ENCODE data around the gene RELT. TPM values are rescaled to one million over a fixed set of nuclear protein-coding genes. Genes with fewer than 3 reads are reported as not detected.

The RELT gene
- total RNA-seq, 4 donors from 2014 or later: 2.4 to 6.0 (median 2.5) TPM

GRCh38 chr11:73394416-73395296 is 18.5 kb downstream of the RELT start:
- DNase-seq (ENCODE audit: low spot score in 2 of 2): no peak
- 87 to 95% methylated on average over 33 to 34 of the region's 34 CpGs for WGBS, 2 donors
- Histone ChIP-seq H3K4me3 (no peak overlapping the region), H3K9me3 (no peaks in the 10 kb centered on the region), H3K4me1 (peaks cover 0 to 29% (median 3%) of the 10 kb centered on the region in 4 donors), H3K27ac (no peak overlapping the region), H3K27me3 (no peaks in the 10 kb centered on the region), H3K36me3 (peaks cover 0 to 3% (median 0%) of the 10 kb centered on the region in 3 donors)
- TF ChIP-seq CTCF (IDR thresholded peaks at IDR 0.05): no peak
- TF ChIP-seq POLR2A (IDR thresholded peaks at IDR 0.05): no peak
- no peak for TF ChIP-seq EP300 (IDR thresholded peaks at IDR 0.05)

- TF ChIP-seq EP300 (IDR thresholded peaks at IDR 0.05): no peak
- no peak for TF ChIP-seq POLR2A (IDR thresholded peaks at IDR 0.05)
- TF ChIP-seq CTCF (IDR thresholded peaks at IDR 0.05): no peak
- no peak overlapping the region for H3K4me3 ChIP-seq
- no peak for DNase-seq (ENCODE audit: low spot score in 2 of 2)
- H3K27ac ChIP-seq: no peak overlapping the region
- peaks cover 0 to 23% (median 3%) of the 10 kb centered on the region in 4 donors for H3K4me1 ChIP-seq
- WGBS, 2 donors: 77 to 79% methylated on average over 15 to 20 of the region's 22 CpGs
- no peaks in the 10 kb centered on the region for H3K9me3 ChIP-seq
- no peaks in the 10 kb centered on the region for H3K27me3 ChIP-seq
- H3K36me3 ChIP-seq: peaks cover 0 to 3% (median 0%) of the 10 kb centered on the region in 3 donors
Measured at GRCh38 chr11:73395297-73396208, 19.4 kb downstream of the RELT start.

GRCh38 chr11:73396251-73396930 is 20.2 kb downstream of the RELT start:
- H3K27ac ChIP-seq: no peak overlapping the region
- WGBS, 2 donors: 73 to 89% methylated on average over 6 of the region's 6 CpGs
- peaks cover 0 to 23% (median 3%) of the 10 kb centered on the region in 4 donors for H3K4me1 ChIP-seq
- no peaks in the 10 kb centered on the region for H3K9me3 ChIP-seq
- no peak for TF ChIP-seq POLR2A (IDR thresholded peaks at IDR 0.05)
- no peak for TF ChIP-seq CTCF (IDR thresholded peaks at IDR 0.05)
- TF ChIP-seq EP300 (IDR thresholded peaks at IDR 0.05): no peak
- DNase-seq (ENCODE audit: low spot score in 2 of 2): no peak
- no peaks in the 10 kb centered on the region for H3K27me3 ChIP-seq
- no peak overlapping the region for H3K4me3 ChIP-seq
- peaks cover 0 to 3% (median 0%) of the 10 kb centered on the region in 3 donors for H3K36me3 ChIP-seq

- WGBS, 2 donors: 73 to 78% methylated on average over 7 of the region's 7 CpGs
- no peak overlapping the region for H3K27ac ChIP-seq
- TF ChIP-seq EP300 (IDR thresholded peaks at IDR 0.05): no peak
- TF ChIP-seq CTCF (IDR thresholded peaks at IDR 0.05): no peak
- no peak for TF ChIP-seq POLR2A (IDR thresholded peaks at IDR 0.05)
Measured at GRCh38 chr11:73396985-73397384, 20.8 kb downstream of the RELT start.

More at GRCh38 chr11:73396985-73397384, 20.8 kb downstream of the RELT start:
- Histone ChIP-seq H3K4me1 (peaks cover 0 to 23% (median 3%) of the 10 kb centered on the region in 4 donors), H3K4me3 (no peak overlapping the region), H3K36me3 (peaks cover 0 to 8% (median 0%) of the 10 kb centered on the region in 3 donors), H3K9me3 (no peaks in the 10 kb centered on the region), H3K27me3 (no peaks in the 10 kb centered on the region)
- DNase-seq (ENCODE audit: low spot score in 2 of 2): peak in 1 of 2 donors; percentile 8

All from tibial nerve (tissue), 4 donors.